A673 (cell line): ENCODE measurements around the gene CRYGD.

Source experiments
- EZH2 ChIP-seq: fragments of 200-600 bp; sonication (generic); IDR thresholded peaks from 2 replicates; pipeline ENCODE4 v1.6.1; 2017; ENCODE audit warnings: borderline replicate concordance, low read depth, mild to moderate bottlenecking, mixed read lengths, antibody characterized with exemption, low read length; ENCODE audit not compliant: poor library complexity, severe bottlenecking
- TF ChIP-seq, protein P1 (sequence below): fragments of 300-800, 200-600 bp; sonication (generic); conservative IDR thresholded peaks from 2 replicates; pipeline ENCODE4 v1.5.1; 2017; ENCODE audit warnings: low read depth, mild to moderate bottlenecking, antibody characterized with exemption, low read length, moderate library complexity, mixed read lengths

DNA sequence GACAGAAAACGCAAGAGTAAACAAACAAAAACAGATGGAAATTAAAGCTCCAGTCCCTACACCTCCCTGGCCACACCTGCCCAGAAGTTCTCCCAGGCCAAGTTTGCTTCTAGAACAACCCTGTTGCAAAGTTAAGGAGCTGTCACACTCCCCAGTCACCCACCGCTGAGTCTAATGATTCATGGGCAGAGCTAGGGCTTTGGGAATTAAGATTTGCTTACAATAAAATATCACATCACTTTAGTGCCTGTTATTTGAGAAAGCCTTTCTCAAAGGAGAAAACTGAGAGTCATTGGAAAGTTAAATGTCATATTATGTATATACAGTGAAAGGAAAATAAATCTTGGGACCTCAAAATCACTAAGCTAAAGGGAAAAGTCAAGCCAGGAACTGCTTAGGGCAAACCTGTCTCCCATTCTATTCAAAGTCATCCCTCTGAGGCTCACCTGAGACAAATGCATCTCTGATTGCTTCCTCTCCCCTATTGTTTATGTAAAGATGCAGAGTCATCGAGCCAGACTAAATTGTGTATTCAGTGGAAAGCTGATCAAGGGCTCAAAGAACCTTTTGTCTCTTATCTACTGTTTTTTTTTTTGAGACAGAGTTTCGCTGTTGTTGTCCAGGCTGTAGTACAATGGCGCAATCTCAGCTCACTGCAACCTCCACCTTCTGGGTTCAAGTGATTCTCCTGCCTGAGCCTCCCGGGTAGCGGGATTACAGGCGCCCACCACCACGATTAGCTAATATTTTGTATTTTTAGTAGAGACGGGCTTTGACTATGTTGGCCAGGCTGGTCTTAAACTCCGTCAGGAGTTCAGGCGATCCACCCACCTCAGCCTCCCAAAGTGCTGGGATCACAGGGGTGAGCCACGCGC is 18.8 kb upstream of the CRYGD start:
- no peak for TF ChIP-seq EZH2
- TF ChIP-seq, protein P1, sequence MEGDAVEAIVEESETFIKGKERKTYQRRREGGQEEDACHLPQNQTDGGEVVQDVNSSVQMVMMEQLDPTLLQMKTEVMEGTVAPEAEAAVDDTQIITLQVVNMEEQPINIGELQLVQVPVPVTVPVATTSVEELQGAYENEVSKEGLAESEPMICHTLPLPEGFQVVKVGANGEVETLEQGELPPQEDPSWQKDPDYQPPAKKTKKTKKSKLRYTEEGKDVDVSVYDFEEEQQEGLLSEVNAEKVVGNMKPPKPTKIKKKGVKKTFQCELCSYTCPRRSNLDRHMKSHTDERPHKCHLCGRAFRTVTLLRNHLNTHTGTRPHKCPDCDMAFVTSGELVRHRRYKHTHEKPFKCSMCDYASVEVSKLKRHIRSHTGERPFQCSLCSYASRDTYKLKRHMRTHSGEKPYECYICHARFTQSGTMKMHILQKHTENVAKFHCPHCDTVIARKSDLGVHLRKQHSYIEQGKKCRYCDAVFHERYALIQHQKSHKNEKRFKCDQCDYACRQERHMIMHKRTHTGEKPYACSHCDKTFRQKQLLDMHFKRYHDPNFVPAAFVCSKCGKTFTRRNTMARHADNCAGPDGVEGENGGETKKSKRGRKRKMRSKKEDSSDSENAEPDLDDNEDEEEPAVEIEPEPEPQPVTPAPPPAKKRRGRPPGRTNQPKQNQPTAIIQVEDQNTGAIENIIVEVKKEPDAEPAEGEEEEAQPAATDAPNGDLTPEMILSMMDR: no peak
